Spinal cord (tissue), 10 donors: ENCODE measurements around the gene MLH3. TPM values are rescaled to one million over a fixed set of nuclear protein-coding genes. Genes with fewer than 3 reads are reported as not detected.
"Not testable (repeated sequence)": the region's sequence is repeated elsewhere in the genome, so short reads cannot be mapped to it uniquely, and the experiment has no call there.

Experiments used
- DNase-seq, 6 donors: peaks; one replicate each; pipeline versions ENCODE4 v3.0.0 to v3.0.0-alpha.2; 2013 to 2015; ENCODE audit warnings: low spot score in 6 of 6, low read depth in 4 of 6
- H3K27ac ChIP-seq: one replicate; pipeline ENCODE4 v1.5.1; 2013; ENCODE audit warnings: low read depth, low read length, control low read depth
- H3K27me3 ChIP-seq: one replicate; pipeline ENCODE4 v1.6.1; 2013; ENCODE audit warnings: low read length; ENCODE audit not compliant: control insufficient read depth, insufficient read depth
- H3K36me3 ChIP-seq: one replicate; pipeline ENCODE4 v1.6.1; 2013; ENCODE audit warnings: low read length; ENCODE audit not compliant: control insufficient read depth, insufficient read depth
- H3K4me1 ChIP-seq: one replicate; pipeline ENCODE4 v1.6.1; 2013; ENCODE audit warnings: low read length; ENCODE audit not compliant: control insufficient read depth, insufficient read depth
- H3K4me3 ChIP-seq: one replicate; pipeline ENCODE4 v1.5.1; 2013; ENCODE audit warnings: low read depth, low read length, control low read depth
- H3K9me3 ChIP-seq: one replicate; pipeline ENCODE4 v1.6.1; 2013; ENCODE audit warnings: low read length; ENCODE audit not compliant: control insufficient read depth, insufficient read depth
- WGBS: methylation state at CpG from one replicate; pipeline ENCODE4 v1.1.5; 2013; ENCODE audit warnings: missing lambda C conversion rate; ENCODE audit not compliant: insufficient coverage; 5-methylcytosine and 5-hydroxymethylcytosine counted together
- polyA plus RNA-seq, 2 donors: library from polyadenylated mRNA; unstranded; fragments of 120-200 nt; gene quantifications; one replicate each; pipeline ENCODE4 v1.2.1, GENCODE V29; 2013; ENCODE audit not compliant: insufficient read length in 2 of 2
- total RNA-seq, 2 donors: library from RNA; depleted of rRNA in 1 of 2; stranded (reverse); fragments of 120-200 nt in 1 of 2; fragments of >200 nt in 1 of 2; gene quantifications; one replicate each; pipeline versions ENCODE4 v1.2.3 to v1.2.4, GENCODE V29; 2013 to 2014
- donor health status: healthy.

MLH3 gene
- total and polyA plus RNA-seq, 4 donors, result 21.4 to 65.8 (median 39.5) TPM

- under 1% methylated on average over 58 of the region's 58 CpGs for WGBS
- peak; percentile 74 to 96 (median 80) for DNase-seq
- Histone ChIP-seq H3K4me1 (peaks cover 20% of the 10 kb centered on the region), H3K27me3 (no peaks in the 10 kb centered on the region), H3K36me3 (no peaks in the 10 kb centered on the region), H3K9me3 (no peaks in the 10 kb centered on the region), H3K27ac (peak within 1 kb of the TSS; percentile 88), H3K4me3 (peak within 1 kb of the TSS; percentile 64)
Observed at GRCh38 chr14:75069121-75069810, 18.0 kb upstream of the MLH3 start, which contains the start of gene ZC2HC1C. Gene ZC2HC1C, plus strand, starts transcription at chr14:75069641. Its CDS starts 933 bp downstream, at chr14:75070574.

- H3K9me3 ChIP-seq, result no peaks in the 10 kb centered on the region
- no peaks in the 10 kb centered on the region for H3K36me3 ChIP-seq
- DNase-seq, result peak in 1 of 6 donors; percentile 37
- WGBS, result 6% methylated on average over 10 of the region's 15 CpGs
- peak overlapping the region; percentile 64 for H3K4me3 ChIP-seq
- H3K4me1 ChIP-seq, result peaks cover 22% of the 10 kb centered on the region
- peak overlapping the region; percentile 88 for H3K27ac ChIP-seq
- no peaks in the 10 kb centered on the region for H3K27me3 ChIP-seq
Observed at GRCh38 chr14:75068294-75069120, 17.2 kb upstream of the MLH3 start.

DNA sequence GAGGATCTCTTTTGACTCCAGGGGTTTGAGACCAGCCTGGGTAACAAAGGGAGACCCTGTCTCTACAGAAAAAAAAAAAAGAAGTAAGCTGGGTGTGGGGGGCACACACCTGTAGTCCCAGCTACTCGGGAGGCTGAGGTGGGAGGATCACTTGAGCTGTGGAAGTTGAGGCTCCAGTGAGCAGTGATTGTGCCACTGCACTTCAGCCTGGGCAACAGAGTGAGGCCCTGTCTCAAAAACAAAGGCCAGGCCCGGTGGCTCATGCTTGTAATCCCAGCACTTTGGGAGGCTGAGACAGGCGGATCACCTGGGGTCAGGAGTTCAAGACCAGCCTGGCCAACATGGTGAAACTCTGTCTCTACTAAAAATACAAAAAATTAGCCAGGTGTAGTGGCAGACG is 16.5 kb upstream of the MLH3 start:
- H3K36me3 ChIP-seq, H3K27me3 ChIP-seq, H3K9me3 ChIP-seq, H3K4me3 ChIP-seq, DNase-seq: not testable (repeated sequence)
- Histone ChIP-seq H3K27ac (peak overlapping the region; percentile 88), H3K4me1 (peaks cover 24% of the 10 kb centered on the region)
- WGBS, result 80% methylated on average over 3 of the region's 4 CpGs

DNA sequence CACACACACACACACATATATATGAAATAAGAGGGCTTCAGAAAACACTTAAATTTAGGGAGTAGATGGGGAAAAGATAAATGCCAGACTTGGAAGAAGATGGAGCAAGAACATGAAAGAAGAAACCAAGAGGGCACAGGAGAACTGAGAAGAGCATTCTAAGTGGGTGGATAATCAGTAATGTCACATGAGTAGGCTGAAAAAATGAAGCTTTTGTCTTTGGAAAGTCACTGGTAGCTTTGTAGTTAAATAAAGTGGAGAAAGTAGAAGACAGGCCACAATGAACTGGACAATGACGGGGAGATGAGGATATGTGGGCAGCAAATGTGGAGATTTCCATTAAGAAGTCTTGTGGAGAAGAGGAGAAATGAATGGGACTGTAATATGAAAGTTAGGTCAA is 15.9 kb upstream of the MLH3 start:
- Histone ChIP-seq H3K4me3 (no peak overlapping the region), H3K4me1 (peaks cover 24% of the 10 kb centered on the region), H3K27ac (no peak overlapping the region), H3K36me3 (no peaks in the 10 kb centered on the region), H3K27me3 (no peaks in the 10 kb centered on the region), H3K9me3 (no peaks in the 10 kb centered on the region)
- WGBS, result 100% methylated on average over 1 of the region's 1 CpG
- DNase-seq, result no peak

GRCh38 chr14:75066691-75067090 is 15.4 kb upstream of the MLH3 start:
- H3K4me3 ChIP-seq, result no peak overlapping the region
- H3K27ac ChIP-seq, result no peak overlapping the region
- peaks cover 24% of the 10 kb centered on the region for H3K4me1 ChIP-seq
- no CpG with 5 or more reads among the region's 3 CpGs for WGBS
- DNase-seq, result no peak
- no peaks in the 10 kb centered on the region for H3K36me3 ChIP-seq
- no peaks in the 10 kb centered on the region for H3K27me3 ChIP-seq
- no peaks in the 10 kb centered on the region for H3K9me3 ChIP-seq

DNA sequence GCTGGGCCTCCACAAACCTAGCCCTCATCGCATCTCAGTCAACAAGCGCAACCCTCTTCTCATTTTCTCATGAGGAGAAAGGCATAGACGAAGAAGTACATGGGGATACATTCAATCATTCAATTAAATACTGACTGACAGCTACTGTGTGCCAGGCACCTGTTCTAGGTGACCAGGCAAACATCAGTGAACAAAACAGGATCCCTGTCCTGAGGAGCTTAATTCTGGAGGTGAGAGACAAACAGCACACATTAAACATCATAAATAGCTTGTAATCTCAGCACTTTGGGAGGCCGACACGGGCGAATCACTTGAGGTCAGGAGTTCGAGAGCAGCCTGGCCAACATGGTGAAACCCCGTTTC is 12.9 kb upstream of the MLH3 start:
- H3K4me3 ChIP-seq, result peak overlapping the region; percentile 98
- H3K27ac ChIP-seq, result no peak overlapping the region

GRCh38 chr14:75063491-75064204 is 12.4 kb upstream of the MLH3 start, which contains the start of gene ACYP1:
Gene ACYP1, minus strand, starts transcription at chr14:75064024. Its CDS starts 471 bp downstream, at chr14:75063553.
- peak within 1 kb of the TSS; percentile 76 for H3K27ac ChIP-seq
- peaks cover 1% of the 10 kb centered on the region for H3K9me3 ChIP-seq
- DNase-seq, result peak; percentile 82 to 98 (median 89)
- H3K4me1 ChIP-seq, result peaks cover 11% of the 10 kb centered on the region
- H3K36me3 ChIP-seq, result peaks cover 2% of the 10 kb centered on the region
- H3K27me3 ChIP-seq, result no peaks in the 10 kb centered on the region
- WGBS, result 0% methylated on average over 20 of the region's 34 CpGs
- H3K4me3 ChIP-seq, result peak within 1 kb of the TSS; percentile 98

More for the DNA sequence above, 12.9 kb upstream of the MLH3 start:
- Histone ChIP-seq H3K4me1 (peaks cover 11% of the 10 kb centered on the region), H3K36me3 (peaks cover under 1% of the 10 kb centered on the region), H3K9me3 (peaks cover 1% of the 10 kb centered on the region), H3K27me3 (no peaks in the 10 kb centered on the region)
- 55% methylated on average over 6 of the region's 8 CpGs for whole genome bisulfite sequencing
- DNase-seq, result no peak

GRCh38 chr14:75063013-75063412 is 11.7 kb upstream of the MLH3 start:
- peak overlapping the region; percentile 76 for H3K27ac ChIP-seq
- H3K9me3 ChIP-seq, result peaks cover 1% of the 10 kb centered on the region
- H3K4me3 ChIP-seq, result peak overlapping the region; percentile 98
- WGBS, result 14% methylated on average over 3 of the region's 5 CpGs
- H3K4me1 ChIP-seq, result peaks cover 9% of the 10 kb centered on the region
- DNase-seq, result no peak
- no peaks in the 10 kb centered on the region for H3K27me3 ChIP-seq
- H3K36me3 ChIP-seq, result peaks cover 2% of the 10 kb centered on the region

GRCh38 chr14:75060420-75060819 is 9.2 kb upstream of the MLH3 start:
- no peak overlapping the region for H3K4me3 ChIP-seq
- peaks cover 4% of the 10 kb centered on the region for H3K4me1 ChIP-seq
- no peaks in the 10 kb centered on the region for H3K27me3 ChIP-seq
- no peak overlapping the region for H3K27ac ChIP-seq
- H3K9me3 ChIP-seq, result peaks cover 1% of the 10 kb centered on the region
- no CpG with 5 or more reads among the region's 2 CpGs for WGBS
- no peak for DNase-seq
- peaks cover 2% of the 10 kb centered on the region for H3K36me3 ChIP-seq
